ENCODE results near the gene CHEK2.

The CHEK2 gene

GRCh38 chr22:28647216-28647615, 94.4 kb downstream of the CHEK2 start:
- H3K4me1 Mint-ChIP-seq = no peaks in the 10 kb centered on the region
- peaks cover 26% of the 10 kb centered on the region for H3K36me3 Mint-ChIP-seq (ENCODE audit: low read depth)
- no peak for TF ChIP-seq CTCF (IDR thresholded peaks at IDR 0.05; ENCODE audit: unreplicated experiment in 3 of 3)
- H3K4me3 Mint-ChIP-seq = no peak overlapping the region
- no peaks in the 10 kb centered on the region for H3K9me3 Mint-ChIP-seq
- H3K27me3 Mint-ChIP-seq (ENCODE audit: low read depth) = no peaks in the 10 kb centered on the region
- no peak overlapping the region for H3K27ac Mint-ChIP-seq

GRCh38 chr22:28639321-28639720, 102.3 kb downstream of the CHEK2 start:
- Mint-ChIP-seq H3K27me3 (ENCODE audit: low read depth) (no peaks in the 10 kb centered on the region), H3K4me3 (no peak overlapping the region), H3K9me3 (peaks cover 4% of the 10 kb centered on the region), H3K4me1 (no peaks in the 10 kb centered on the region), H3K27ac (no peak overlapping the region), H3K36me3 (ENCODE audit: low read depth) (peaks cover 17% of the 10 kb centered on the region)
- no peak for TF ChIP-seq CTCF (IDR thresholded peaks at IDR 0.05; ENCODE audit: unreplicated experiment in 3 of 3)
